Panc1 (cell line): Measurements from ENCODE around the gene AQP11. TPM values are rescaled to one million over a fixed set of nuclear protein-coding genes. Genes with fewer than 3 reads are reported as not detected.

Source experiments
- ATAC-seq: fragments of 200-7000 bp; cut with Tn5 transposase; 2 replicates; pipeline ENCODE4 v1.9.1; 2020; ENCODE audit warnings: mild to moderate bottlenecking, moderate library complexity
- BruUV-seq: library from RNA; stranded (reverse); fragments of 400-500 nt; replicated peaks from 2 replicates; lab custom pipeline; 2021; lab: Mats Ljungman, UMichigan
- CTCF ChIA-PET: fragments of 300-600 bp; sonication (Branson Sonifier 250); formaldehyde crosslinking; loops from one replicate; lab custom pipeline; 2022; ENCODE audit warnings: antibody characterized with exemption; lab: Charles Lee
- POLR2A ChIA-PET: fragments of 300-600 bp; sonication (Branson Sonifier 250); formaldehyde crosslinking; loops from one replicate; lab custom pipeline; 2022; ENCODE audit warnings: antibody characterized with exemption; lab: Charles Lee
- DNase-seq: peaks from one replicate; pipeline ENCODE4 v3.0.0-alpha.2; 2010; ENCODE audit warnings: low read depth, low spot score
- H3K27ac ChIP-seq: 2 replicates; pipeline ENCODE4 v1.5.1; 2011; ENCODE audit warnings: mild to moderate bottlenecking, low read length, inconsistent platforms
- H3K27me3 ChIP-seq: fragments of 200-500 bp; sonication (Bioruptor generic); 2 replicates; pipeline ENCODE4 v1.6.0; 2014; ENCODE audit warnings: low read length, inconsistent platforms; ENCODE audit not compliant: control insufficient read depth, insufficient read depth
- H3K36me3 ChIP-seq: fragments of 200-500 bp; sonication (Bioruptor generic); 2 replicates; pipeline ENCODE4 v1.5.1; 2014; ENCODE audit warnings: inconsistent platforms, mild to moderate bottlenecking, low read length, moderate library complexity; ENCODE audit not compliant: control insufficient read depth, insufficient read depth
- H3K4me1 ChIP-seq: 2 replicates; pipeline ENCODE4 v1.5.1; 2011; ENCODE audit warnings: inconsistent platforms, mild to moderate bottlenecking, low read length, moderate library complexity; ENCODE audit not compliant: control insufficient read depth, insufficient read depth
- H3K4me3 ChIP-seq, 2 experiments: 2 replicates each; pipeline ENCODE4 v1.5.1; 2011 to 2012; ENCODE audit warnings: low read depth in 2 of 2, low read length in 2 of 2, mild to moderate bottlenecking in 2 of 2, inconsistent platforms in 1 of 2, moderate library complexity in 1 of 2
- H3K9me3 ChIP-seq: fragments of 200-500 bp; sonication (Bioruptor generic); 2 replicates; pipeline ENCODE4 v1.5.1; 2014; ENCODE audit warnings: low read depth, mild to moderate bottlenecking, inconsistent platforms, low read length, moderate library complexity; ENCODE audit not compliant: control insufficient read depth, insufficient read depth
- POLR2AphosphoS5 ChIP-seq: IDR thresholded peaks from 2 replicates; pipeline ENCODE4 v1.6.1; 2012; ENCODE audit warnings: mild to moderate bottlenecking, low read depth, low read length, moderate library complexity
- SIN3A ChIP-seq: IDR thresholded peaks from 2 replicates; pipeline ENCODE4 v1.6.1; 2012; ENCODE audit warnings: low read depth, mild to moderate bottlenecking, low read length, moderate library complexity, borderline replicate concordance; ENCODE audit not compliant: insufficient read depth
- TCF7L2 ChIP-seq: IDR thresholded peaks from 2 replicates; pipeline ENCODE4 v1.6.1; 2011; ENCODE audit warnings: mild to moderate bottlenecking, low read depth, low read length, inconsistent platforms
- in situ Hi-C: cut with HindIII; loops from 2 replicates; pipeline ENCODE4 v1.10.0; 2016; ENCODE audit warnings: low sequenced_read_pairs, low pct_unique_long_range_greater_than_20kb
- intact Hi-C: fragments of 100-400 bp; cut with micrococcal nuclease; formaldehyde crosslinking; loops from one replicate; pipeline ENCODE4 v1.10.0; 2022; ENCODE audit not compliant: unreplicated experiment
- total RNA-seq: library from RNA; stranded (reverse); gene quantifications from one replicate; pipeline ENCODE4 v1.2.1, GENCODE V29; 2021; ENCODE audit not compliant: unreplicated experiment
- TF ChIP-seq, protein P1 (sequence below), 2 experiments: IDR thresholded peaks; 2 replicates each; pipeline ENCODE4 v1.6.1; 2011 to 2012; ENCODE audit warnings: low read depth in 2 of 2, control low read depth in 1 of 2, low read length in 1 of 2, mild to moderate bottlenecking in 1 of 2, moderate library complexity in 1 of 2; ENCODE audit not compliant: insufficient read depth in 1 of 2
- TF ChIP-seq, protein P2 (sequence below): fragments of 450-650 bp; IDR thresholded peaks from 2 replicates; pipeline ENCODE4 v1.5.1; 2017; ENCODE audit warnings: mild to moderate bottlenecking

AQP11 gene
- total RNA-seq, 1 experiment from 2014 or later = 2.3 TPM

DNA sequence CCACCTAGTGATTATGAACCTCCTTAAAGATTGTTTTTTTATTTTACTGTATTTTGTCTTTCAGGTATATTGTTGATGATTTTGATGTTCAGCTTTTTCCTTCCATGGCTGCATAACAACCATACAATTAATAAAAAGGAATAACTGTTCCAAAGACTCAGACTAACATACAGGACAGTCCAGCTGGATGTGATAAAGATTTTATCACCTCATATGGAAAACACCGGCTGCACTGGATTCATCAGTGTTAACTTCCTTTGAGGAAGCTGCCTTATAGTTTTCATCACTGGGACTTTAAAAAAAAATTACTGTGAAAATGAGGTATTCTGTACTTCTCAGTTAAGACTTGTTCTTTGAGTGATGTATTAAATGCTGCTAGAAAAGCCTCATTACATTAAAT, 19.5 kb downstream of the AQP11 start:
- ChIA-PET CTCF (no interaction called here), POLR2A (no interaction called here)
- no peak overlapping the region for H3K4me3 ChIP-seq
- in situ Hi-C loops = no loop called here
- H3K4me1 ChIP-seq = no peaks in the 10 kb centered on the region
- intact Hi-C loops = no loop called here
- no peaks in the 10 kb centered on the region for H3K27me3 ChIP-seq
- no TSS peak for BruUV-seq
- no peak overlapping the region for H3K27ac ChIP-seq
- ATAC-seq (no peak), DNase-seq (no peak)
- H3K9me3 ChIP-seq = no peaks in the 10 kb centered on the region
- peaks cover 16% of the 10 kb centered on the region for H3K36me3 ChIP-seq
- TF ChIP-seq, protein P1, sequence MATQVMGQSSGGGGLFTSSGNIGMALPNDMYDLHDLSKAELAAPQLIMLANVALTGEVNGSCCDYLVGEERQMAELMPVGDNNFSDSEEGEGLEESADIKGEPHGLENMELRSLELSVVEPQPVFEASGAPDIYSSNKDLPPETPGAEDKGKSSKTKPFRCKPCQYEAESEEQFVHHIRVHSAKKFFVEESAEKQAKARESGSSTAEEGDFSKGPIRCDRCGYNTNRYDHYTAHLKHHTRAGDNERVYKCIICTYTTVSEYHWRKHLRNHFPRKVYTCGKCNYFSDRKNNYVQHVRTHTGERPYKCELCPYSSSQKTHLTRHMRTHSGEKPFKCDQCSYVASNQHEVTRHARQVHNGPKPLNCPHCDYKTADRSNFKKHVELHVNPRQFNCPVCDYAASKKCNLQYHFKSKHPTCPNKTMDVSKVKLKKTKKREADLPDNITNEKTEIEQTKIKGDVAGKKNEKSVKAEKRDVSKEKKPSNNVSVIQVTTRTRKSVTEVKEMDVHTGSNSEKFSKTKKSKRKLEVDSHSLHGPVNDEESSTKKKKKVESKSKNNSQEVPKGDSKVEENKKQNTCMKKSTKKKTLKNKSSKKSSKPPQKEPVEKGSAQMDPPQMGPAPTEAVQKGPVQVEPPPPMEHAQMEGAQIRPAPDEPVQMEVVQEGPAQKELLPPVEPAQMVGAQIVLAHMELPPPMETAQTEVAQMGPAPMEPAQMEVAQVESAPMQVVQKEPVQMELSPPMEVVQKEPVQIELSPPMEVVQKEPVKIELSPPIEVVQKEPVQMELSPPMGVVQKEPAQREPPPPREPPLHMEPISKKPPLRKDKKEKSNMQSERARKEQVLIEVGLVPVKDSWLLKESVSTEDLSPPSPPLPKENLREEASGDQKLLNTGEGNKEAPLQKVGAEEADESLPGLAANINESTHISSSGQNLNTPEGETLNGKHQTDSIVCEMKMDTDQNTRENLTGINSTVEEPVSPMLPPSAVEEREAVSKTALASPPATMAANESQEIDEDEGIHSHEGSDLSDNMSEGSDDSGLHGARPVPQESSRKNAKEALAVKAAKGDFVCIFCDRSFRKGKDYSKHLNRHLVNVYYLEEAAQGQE (IDR thresholded peaks at IDR 0.05; ENCODE audit: insufficient read depth in 1 of 2, low read depth in 2 of 2, low read length in 1 of 2) = no peak
- TF ChIP-seq, protein P2, sequence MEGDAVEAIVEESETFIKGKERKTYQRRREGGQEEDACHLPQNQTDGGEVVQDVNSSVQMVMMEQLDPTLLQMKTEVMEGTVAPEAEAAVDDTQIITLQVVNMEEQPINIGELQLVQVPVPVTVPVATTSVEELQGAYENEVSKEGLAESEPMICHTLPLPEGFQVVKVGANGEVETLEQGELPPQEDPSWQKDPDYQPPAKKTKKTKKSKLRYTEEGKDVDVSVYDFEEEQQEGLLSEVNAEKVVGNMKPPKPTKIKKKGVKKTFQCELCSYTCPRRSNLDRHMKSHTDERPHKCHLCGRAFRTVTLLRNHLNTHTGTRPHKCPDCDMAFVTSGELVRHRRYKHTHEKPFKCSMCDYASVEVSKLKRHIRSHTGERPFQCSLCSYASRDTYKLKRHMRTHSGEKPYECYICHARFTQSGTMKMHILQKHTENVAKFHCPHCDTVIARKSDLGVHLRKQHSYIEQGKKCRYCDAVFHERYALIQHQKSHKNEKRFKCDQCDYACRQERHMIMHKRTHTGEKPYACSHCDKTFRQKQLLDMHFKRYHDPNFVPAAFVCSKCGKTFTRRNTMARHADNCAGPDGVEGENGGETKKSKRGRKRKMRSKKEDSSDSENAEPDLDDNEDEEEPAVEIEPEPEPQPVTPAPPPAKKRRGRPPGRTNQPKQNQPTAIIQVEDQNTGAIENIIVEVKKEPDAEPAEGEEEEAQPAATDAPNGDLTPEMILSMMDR = no peak
- no peak for TF ChIP-seq TCF7L2
- TF ChIP-seq POLR2AphosphoS5 = no peak
- no peak for TF ChIP-seq SIN3A

DNA sequence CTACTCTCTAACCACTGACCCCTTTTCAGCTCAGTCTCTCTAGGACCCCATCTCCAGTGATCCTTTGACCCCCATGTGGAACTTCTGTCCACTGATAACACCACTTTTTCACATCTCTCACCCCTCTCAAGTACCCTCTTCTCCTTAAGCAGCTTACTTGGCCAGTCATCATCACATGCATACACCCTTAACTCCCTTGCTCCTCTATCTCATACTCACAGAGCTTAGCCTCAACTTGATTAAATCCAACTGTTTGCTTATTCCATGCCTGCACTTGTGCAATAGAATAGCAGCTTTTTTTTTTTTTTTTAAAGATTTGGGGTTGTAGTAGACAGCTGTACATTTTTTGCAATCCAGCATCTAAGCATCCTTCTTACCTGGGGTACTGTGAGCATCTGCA, 22.2 kb downstream of the AQP11 start:
- H3K27ac ChIP-seq = no peak overlapping the region
- no peaks in the 10 kb centered on the region for H3K27me3 ChIP-seq
- in situ Hi-C loops (no loop called here), intact Hi-C loops (no loop called here)
- POLR2A ChIA-PET = no interaction called here
- no TSS peak for BruUV-seq
- TF ChIP-seq, protein P2 = no peak
- DNase-seq (no peak), ATAC-seq (no peak)
- H3K4me3 ChIP-seq = no peak overlapping the region
- H3K9me3 ChIP-seq = no peaks in the 10 kb centered on the region
- CTCF ChIA-PET = no interaction called here
- H3K4me1 ChIP-seq = no peaks in the 10 kb centered on the region
- peaks cover 27% of the 10 kb centered on the region for H3K36me3 ChIP-seq

DNA sequence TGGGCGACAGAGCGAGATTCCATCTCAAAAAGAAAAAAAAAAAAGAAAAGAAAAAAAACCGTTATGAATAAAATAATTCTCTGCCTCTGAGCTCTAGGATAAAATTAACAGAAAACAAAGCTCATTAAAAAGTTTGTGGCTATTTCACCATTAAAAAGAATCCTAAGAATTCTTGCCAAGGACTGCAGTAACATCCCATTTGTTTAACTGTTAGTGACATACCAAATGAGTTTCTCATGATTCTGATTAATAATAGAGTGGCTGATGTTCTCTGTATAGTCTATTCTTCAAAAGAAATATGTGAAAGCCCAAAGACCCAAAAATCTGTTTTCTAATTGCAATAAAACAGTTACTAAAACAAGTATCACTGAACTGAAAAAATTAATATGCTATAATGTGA, 28.1 kb downstream of the AQP11 start:
- no peak overlapping the region for H3K27ac ChIP-seq
- in situ Hi-C loops = no loop called here
- no peak for DNase-seq

More for the DNA sequence above, 28.1 kb downstream of the AQP11 start:
- ChIA-PET CTCF (interaction anchor here (0.6 kb wide), 1 partner anchor 142 kb away, joined by 5 read pairs; no protein-coding TSS in a partner anchor), POLR2A (no interaction called here)
- H3K4me3 ChIP-seq = no peak overlapping the region
- no peaks in the 10 kb centered on the region for H3K4me1 ChIP-seq
- H3K9me3 ChIP-seq = no peaks in the 10 kb centered on the region
- H3K27me3 ChIP-seq = no peaks in the 10 kb centered on the region
- intact Hi-C loops = no loop called here
- H3K36me3 ChIP-seq = peaks cover 42% of the 10 kb centered on the region
- no peak for ATAC-seq
- TF ChIP-seq, protein P1 (IDR thresholded peaks at IDR 0.05; ENCODE audit: insufficient read depth in 1 of 2, low read depth in 2 of 2, low read length in 1 of 2) = no peak
- TF ChIP-seq TCF7L2 = no peak
- TF ChIP-seq, protein P2 = no peak
- TF ChIP-seq POLR2AphosphoS5 = no peak
- TF ChIP-seq SIN3A = no peak
- TSS peak; percentile 18 for BruUV-seq
